A549 treated with Mapracorat at 1 μM for 4 hours (cell line): ENCODE data around the gene HTR3A. TPM values are rescaled to one million over a fixed set of nuclear protein-coding genes. Genes with fewer than 3 reads are reported as not detected.

Experiments used
- total RNA-seq: library from RNA; stranded (reverse); fragments of 200-300 nt; extraction: Qiagen RNA extraction; gene quantifications from 5 replicates; pipeline ENCODE4 v1.2.3, GENCODE V29; 2022

HTR3A gene
- not detected in 5 replicates for total RNA-seq

GRCh38 chr11:113974741-113975470 is at the start of gene HTR3A:
Gene HTR3A (plus strand): TSS chr11:113975108. CDS start chr11:113975326, 218 bp downstream.

Other genes with a start within 250 kb of the HTR3A start
- 11.6 to 14.2 TPM (median 13.4 TPM) in 5 replicates for gene ZW10, start 201.4 kb upstream of the HTR3A start, total RNA-seq
- not detected in 5 replicates for gene CLDN25, start 195.3 kb upstream of the HTR3A start, total RNA-seq
- gene USP28, start 99.5 kb upstream of the HTR3A start, total RNA-seq = 12.1 to 19.6 TPM (median 16.7 TPM) in 5 replicates
- gene HTR3B, start 70.3 kb upstream of the HTR3A start, total RNA-seq = not detected in 5 replicates
- 0.43 to 1.1 TPM (median 0.78 TPM) in 5 replicates for gene ZBTB16, start 84.6 kb downstream of the HTR3A start, total RNA-seq